Breast epithelium (tissue), 4 donors: ENCODE data around the gene PDGFA. TPM values are rescaled to one million over a fixed set of nuclear protein-coding genes. Genes with fewer than 3 reads are reported as not detected.

ENCODE experiments used
- DNase-seq, 2 donors: peaks; one replicate each; pipeline ENCODE4 v3.0.0-alpha.2; 2019; ENCODE audit warnings: low spot score in 2 of 2
- H3K27ac ChIP-seq, 2 donors: fragments of 200-600 bp; sonication (generic) in 1 of 2; one replicate each; pipeline ENCODE4 v1.5.1; 2016 to 2019; ENCODE audit warnings: mild to moderate bottlenecking in 1 of 2
- H3K27me3 ChIP-seq, 2 donors: fragments of 200-600 bp; sonication (generic) in 1 of 2; one replicate each; pipeline versions ENCODE4 v1.5.1 to v1.6.0; 2017 to 2019; ENCODE audit warnings: control low read depth in 1 of 2, mild to moderate bottlenecking in 1 of 2
- H3K36me3 ChIP-seq: fragments of 200-600 bp; one replicate; pipeline ENCODE4 v1.5.1; 2019
- H3K4me1 ChIP-seq, 2 donors: fragments of 200-600 bp; sonication (generic); one replicate each; pipeline ENCODE4 v1.5.1; 2016 to 2019; ENCODE audit warnings: control low read depth in 1 of 2
- H3K4me3 ChIP-seq, 3 donors: fragments of 200-600 bp; sonication (generic); 1 replicate in 2 of 3; 2 replicates in 1 of 3; pipeline ENCODE4 v1.5.1; 2016 to 2019; ENCODE audit warnings: mild to moderate bottlenecking in 3 of 3, moderate library complexity in 2 of 3
- H3K9me3 ChIP-seq, 2 donors: fragments of 200-600 bp; sonication (generic) in 1 of 2; one replicate each; pipeline ENCODE4 v1.5.1; 2016 to 2019; ENCODE audit warnings: control low read depth in 1 of 2
- CTCF ChIP-seq, 3 donors: fragments of 450-650 bp; IDR thresholded peaks; one replicate each; pipeline ENCODE4 v1.5.1; 2016 to 2017; ENCODE audit warnings: antibody characterized with exemption in 3 of 3, mild to moderate bottlenecking in 3 of 3, moderate library complexity in 3 of 3
- POLR2A ChIP-seq: fragments of 450-650 bp; IDR thresholded peaks from one replicate; pipeline ENCODE4 v1.6.1; 2016; ENCODE audit warnings: antibody characterized with exemption, mild to moderate bottlenecking, moderate library complexity
- POLR2AphosphoS5 ChIP-seq, 3 donors: sonication (generic); formaldehyde crosslinking; IDR thresholded peaks; one replicate each; pipeline ENCODE4 v1.6.1; 2017; ENCODE audit warnings: antibody characterized with exemption in 3 of 3
- intact Hi-C: fragments of 100-400 bp; cut with DNase I; formaldehyde crosslinking; loops from one replicate; pipeline ENCODE4 v1.15.1; 2023; ENCODE audit warnings: low total_unique reads
- total RNA-seq, 3 donors: library from RNA; depleted of rRNA; stranded (reverse); fragments of >200 nt; gene quantifications; one replicate each; pipeline ENCODE4 v1.1.0, GENCODE V29; 2016

The PDGFA gene
- total RNA-seq, 3 donors from 2014 or later, result 19.8 to 33.4 (median 31.2) TPM

- H3K36me3 ChIP-seq, result no peaks in the 10 kb centered on the region
- DNase-seq, result peak in 1 of 2 donors; percentile 4
- TF ChIP-seq CTCF (IDR thresholded peaks at IDR 0.05) (no peak), POLR2AphosphoS5 (IDR thresholded peaks at IDR 0.05) (no peak), POLR2A (no peak)
- no peak overlapping the region for H3K4me3 ChIP-seq
- H3K27me3 ChIP-seq, result no peaks in the 10 kb centered on the region
- intact Hi-C loops, result no loop called here
- peak overlapping the region in 1 of 2 donors; percentile 32 for H3K27ac ChIP-seq
- H3K4me1 ChIP-seq, result peaks cover 0 to 4% of the 10 kb centered on the region in 2 donors
- H3K9me3 ChIP-seq, result no peaks in the 10 kb centered on the region
These were observed 51.6 kb downstream of the PDGFA start for GRCh38 chr7:467856-468545.

GRCh38 chr7:467393-467828, 52.2 kb downstream of the PDGFA start:
- Histone ChIP-seq H3K27ac (no peak overlapping the region), H3K36me3 (no peaks in the 10 kb centered on the region), H3K27me3 (no peaks in the 10 kb centered on the region), H3K4me1 (peaks cover 0 to 4% of the 10 kb centered on the region in 2 donors), H3K9me3 (no peaks in the 10 kb centered on the region), H3K4me3 (no peak overlapping the region)
- DNase-seq, result peak; percentile 4 to 45
- TF ChIP-seq POLR2A, result no peak
- TF ChIP-seq CTCF (IDR thresholded peaks at IDR 0.05), result no peak
- no peak for TF ChIP-seq POLR2AphosphoS5 (IDR thresholded peaks at IDR 0.05)
- intact Hi-C loops, result no loop called here

- H3K36me3 ChIP-seq, result no peaks in the 10 kb centered on the region
- no peaks in the 10 kb centered on the region for H3K27me3 ChIP-seq
- no peaks in the 10 kb centered on the region for H3K9me3 ChIP-seq
- intact Hi-C loops, result no loop called here
- no peak for TF ChIP-seq CTCF (IDR thresholded peaks at IDR 0.05)
- TF ChIP-seq POLR2A, result no peak
- TF ChIP-seq POLR2AphosphoS5 (IDR thresholded peaks at IDR 0.05), result no peak
- peak; percentile 12 to 19 for DNase-seq
- H3K4me3 ChIP-seq, result no peak overlapping the region
- no peak overlapping the region for H3K27ac ChIP-seq
- no peaks in the 10 kb centered on the region for H3K4me1 ChIP-seq
These were observed 53.0 kb downstream of the PDGFA start for GRCh38 chr7:466465-467191.

GRCh38 chr7:465710-466400, 53.8 kb downstream of the PDGFA start:
- H3K27ac ChIP-seq, result no peak overlapping the region
- H3K4me3 ChIP-seq, result no peak overlapping the region
- TF ChIP-seq CTCF (IDR thresholded peaks at IDR 0.05), result no peak
- no peak for TF ChIP-seq POLR2A
- no peak for TF ChIP-seq POLR2AphosphoS5 (IDR thresholded peaks at IDR 0.05)
- H3K27me3 ChIP-seq, result no peaks in the 10 kb centered on the region
- no peaks in the 10 kb centered on the region for H3K4me1 ChIP-seq
- intact Hi-C loops, result no loop called here
- DNase-seq, result peak; percentile 17 to 34
- H3K36me3 ChIP-seq, result no peaks in the 10 kb centered on the region
- H3K9me3 ChIP-seq, result no peaks in the 10 kb centered on the region
